Measurements from ENCODE around the gene CRABP1.

Gene CRABP1

GRCh38 chr15:78347586-78348543 is 7.7 kb downstream of the CRABP1 start:
- no peak for DNase-seq (ENCODE audit: low read depth, low spot score)

GRCh38 chr15:78350058-78350457 is 9.9 kb downstream of the CRABP1 start:
- no peak for DNase-seq (ENCODE audit: low read depth, low spot score)

GRCh38 chr15:78351539-78351938 is 11.4 kb downstream of the CRABP1 start:
- no peak for DNase-seq (ENCODE audit: low read depth, low spot score)

GRCh38 chr15:78353093-78353492 is 12.9 kb downstream of the CRABP1 start:
- no peak for DNase-seq (ENCODE audit: low read depth, low spot score)

GRCh38 chr15:78355177-78355576 is 15.0 kb downstream of the CRABP1 start:
- no peak for DNase-seq (ENCODE audit: low read depth, low spot score)

GRCh38 chr15:78358102-78358870 is 18.1 kb downstream of the CRABP1 start:
- DNase-seq (ENCODE audit: low read depth, low spot score), result no peak

GRCh38 chr15:78359041-78359808 is 19.1 kb downstream of the CRABP1 start:
- DNase-seq (ENCODE audit: low read depth, low spot score), result no peak

- DNase-seq (ENCODE audit: low read depth, low spot score), result no peak
These were observed 20.2 kb downstream of the CRABP1 start for GRCh38 chr15:78360367-78360801.

GRCh38 chr15:78360958-78361718 is 21.0 kb downstream of the CRABP1 start:
- DNase-seq (ENCODE audit: low read depth, low spot score), result no peak

- no peak for DNase-seq (ENCODE audit: low read depth, low spot score)
These were observed 21.8 kb downstream of the CRABP1 start for GRCh38 chr15:78361771-78362506.

- DNase-seq (ENCODE audit: low read depth, low spot score), result no peak
These were observed 22.7 kb downstream of the CRABP1 start for GRCh38 chr15:78362716-78363380.

- DNase-seq (ENCODE audit: low read depth, low spot score), result no peak
These were observed 23.2 kb downstream of the CRABP1 start for GRCh38 chr15:78363381-78363734.

- DNase-seq (ENCODE audit: low read depth, low spot score), result no peak
These were observed 24.1 kb downstream of the CRABP1 start for GRCh38 chr15:78364233-78364632.

- DNase-seq (ENCODE audit: low read depth, low spot score), result no peak
These were observed 25.8 kb downstream of the CRABP1 start for GRCh38 chr15:78365917-78366316.

- DNase-seq (ENCODE audit: low read depth, low spot score), result no peak
These were observed 26.2 kb downstream of the CRABP1 start for GRCh38 chr15:78366342-78366741.

- no peak for DNase-seq (ENCODE audit: low read depth, low spot score)
These were observed 28.5 kb downstream of the CRABP1 start for GRCh38 chr15:78368651-78369050.

- no peak for DNase-seq (ENCODE audit: low read depth, low spot score)
These were observed 29.0 kb downstream of the CRABP1 start for GRCh38 chr15:78369161-78369560.

GRCh38 chr15:78370013-78370412 is 29.9 kb downstream of the CRABP1 start:
- DNase-seq (ENCODE audit: low read depth, low spot score), result no peak

- DNase-seq (ENCODE audit: low read depth, low spot score), result no peak
These were observed 32.7 kb downstream of the CRABP1 start for GRCh38 chr15:78372880-78373279.

Measured in activated CD4-positive, CD25-positive, alpha-beta regulatory T cell treated with anti-CD3 and anti-CD28 coated beads, Interleukin-2, amount 50 U/mL, for 16 hours (primary cell).